Suprapubic skin (tissue), 4 donors: ENCODE data around the gene ITIH2.

Source experiments
- POLR2A ChIP-seq, 2 donors: fragments of 450-650 bp; IDR thresholded peaks; one replicate each; pipeline ENCODE4 v1.6.1; 2017; ENCODE audit warnings: antibody characterized with exemption in 2 of 2, mild to moderate bottlenecking in 2 of 2, moderate library complexity in 2 of 2
- POLR2AphosphoS5 ChIP-seq, 3 donors: sonication (generic); formaldehyde crosslinking; IDR thresholded peaks; one replicate each; pipeline ENCODE4 v1.6.1; 2017; ENCODE audit warnings: antibody characterized with exemption in 3 of 3
- TF ChIP-seq, protein P1 (sequence below), 2 donors: fragments of 200-600 bp in 1 of 2; fragments of 450-650 bp in 1 of 2; sonication (generic) in 1 of 2; IDR thresholded peaks; one replicate each; pipeline ENCODE4 v1.5.1; 2016 to 2019; ENCODE audit warnings: antibody characterized with exemption in 2 of 2, mild to moderate bottlenecking in 1 of 2, moderate library complexity in 1 of 2

DNA sequence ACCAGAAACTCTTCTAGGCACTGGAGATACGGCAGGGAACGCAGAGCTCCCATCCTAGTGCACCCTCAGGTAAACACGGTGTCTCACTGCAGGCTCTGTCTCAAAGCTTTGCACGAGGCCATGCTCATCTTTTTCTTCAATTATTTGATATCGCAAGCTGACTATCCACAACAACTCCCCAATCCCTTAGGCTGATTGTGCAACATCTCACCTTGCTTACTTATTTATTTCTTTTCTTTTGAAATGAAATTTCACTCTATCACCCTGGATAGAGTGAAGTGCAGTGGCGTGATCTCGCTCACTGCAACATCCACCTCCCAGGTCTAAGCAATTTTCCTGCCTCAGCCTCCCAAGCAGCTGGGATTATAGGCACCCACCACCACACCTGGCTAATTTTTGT is 12.4 kb downstream of the ITIH2 start:
- TF ChIP-seq, protein P1, sequence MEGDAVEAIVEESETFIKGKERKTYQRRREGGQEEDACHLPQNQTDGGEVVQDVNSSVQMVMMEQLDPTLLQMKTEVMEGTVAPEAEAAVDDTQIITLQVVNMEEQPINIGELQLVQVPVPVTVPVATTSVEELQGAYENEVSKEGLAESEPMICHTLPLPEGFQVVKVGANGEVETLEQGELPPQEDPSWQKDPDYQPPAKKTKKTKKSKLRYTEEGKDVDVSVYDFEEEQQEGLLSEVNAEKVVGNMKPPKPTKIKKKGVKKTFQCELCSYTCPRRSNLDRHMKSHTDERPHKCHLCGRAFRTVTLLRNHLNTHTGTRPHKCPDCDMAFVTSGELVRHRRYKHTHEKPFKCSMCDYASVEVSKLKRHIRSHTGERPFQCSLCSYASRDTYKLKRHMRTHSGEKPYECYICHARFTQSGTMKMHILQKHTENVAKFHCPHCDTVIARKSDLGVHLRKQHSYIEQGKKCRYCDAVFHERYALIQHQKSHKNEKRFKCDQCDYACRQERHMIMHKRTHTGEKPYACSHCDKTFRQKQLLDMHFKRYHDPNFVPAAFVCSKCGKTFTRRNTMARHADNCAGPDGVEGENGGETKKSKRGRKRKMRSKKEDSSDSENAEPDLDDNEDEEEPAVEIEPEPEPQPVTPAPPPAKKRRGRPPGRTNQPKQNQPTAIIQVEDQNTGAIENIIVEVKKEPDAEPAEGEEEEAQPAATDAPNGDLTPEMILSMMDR (IDR thresholded peaks at IDR 0.05), result no peak
- no peak for TF ChIP-seq POLR2A (IDR thresholded peaks at IDR 0.05)
- TF ChIP-seq POLR2AphosphoS5 (IDR thresholded peaks at IDR 0.05), result no peak
